Caco-2 (cell line): ENCODE data around the gene RPS6KA2. TPM values are rescaled to one million over a fixed set of nuclear protein-coding genes. Genes with fewer than 3 reads are reported as not detected.
"Not testable (repeated sequence)": the region's sequence is repeated elsewhere in the genome, so short reads cannot be mapped to it uniquely, and the experiment has no call there.

ENCODE experiments used
- BruUV-seq: library from RNA; stranded (reverse); fragments of 400-500 nt; replicated peaks from 2 replicates; lab custom pipeline; 2021; lab: Mats Ljungman, UMichigan
- CTCF ChIA-PET: fragments of 300-600 bp; sonication (Branson Sonifier 250); formaldehyde crosslinking; loops from one replicate; lab custom pipeline; 2022; ENCODE audit warnings: antibody characterized with exemption; lab: Charles Lee
- POLR2A ChIA-PET: fragments of 300-600 bp; sonication (Branson Sonifier 250); formaldehyde crosslinking; loops from one replicate; lab custom pipeline; 2022; ENCODE audit warnings: antibody characterized with exemption; lab: Charles Lee
- DNase-seq, 2 experiments: peaks; one replicate each; pipeline versions ENCODE4 v3.0.0 to v3.0.0-alpha.2; 2020 to 2022
- H3K27me3 ChIP-seq: replicated peaks from 2 replicates; pipeline ENCODE4 v1.6.0; 2011; ENCODE audit warnings: low read length; ENCODE audit not compliant: control insufficient read depth, insufficient read depth
- H3K36me3 ChIP-seq: 2 replicates; pipeline ENCODE4 v1.5.1; 2011; ENCODE audit warnings: low read length; ENCODE audit not compliant: control insufficient read depth, insufficient read depth
- H3K4me1 ChIP-seq: fragments of 250-450 bp; sonication (Bioruptor Pico); 2 replicates; pipeline ENCODE4 v1.5.1; 2020; ENCODE audit warnings: mild to moderate bottlenecking
- H3K4me3 ChIP-seq: 2 replicates; pipeline ENCODE4 v1.5.1; 2011; ENCODE audit warnings: low read depth, mild to moderate bottlenecking, control low read depth, low read length
- H3K9me3 ChIP-seq: fragments of 250-450 bp; sonication (Bioruptor Pico); 2 replicates; pipeline ENCODE4 v1.5.1; 2020; ENCODE audit warnings: mild to moderate bottlenecking, moderate library complexity
- H3K27ac Mint-ChIP-seq: one replicate; pipeline ENCODE4 v1.8.0; 2022; ENCODE audit warnings: mixed read lengths; ENCODE audit not compliant: unreplicated experiment
- H3K27me3 Mint-ChIP-seq: one replicate; pipeline ENCODE4 v1.8.0; 2022; ENCODE audit warnings: mixed read lengths; ENCODE audit not compliant: insufficient read depth, unreplicated experiment
- H3K36me3 Mint-ChIP-seq: one replicate; pipeline ENCODE4 v1.8.0; 2022; ENCODE audit warnings: mild to moderate bottlenecking, mixed read lengths; ENCODE audit not compliant: insufficient read depth, unreplicated experiment
- H3K4me1 Mint-ChIP-seq: one replicate; pipeline ENCODE4 v1.8.0; 2022; ENCODE audit warnings: low read depth, mixed read lengths; ENCODE audit not compliant: unreplicated experiment
- H3K4me3 Mint-ChIP-seq: one replicate; pipeline ENCODE4 v1.8.0; 2022; ENCODE audit warnings: mild to moderate bottlenecking, moderate library complexity, mixed read lengths; ENCODE audit not compliant: unreplicated experiment
- H3K9me3 Mint-ChIP-seq: one replicate; pipeline ENCODE4 v1.8.0; 2022; ENCODE audit warnings: mixed read lengths; ENCODE audit not compliant: unreplicated experiment
- CTCF ChIP-seq, 2 experiments: fragments of 200-600 bp in 1 of 2; IDR thresholded peaks; 1 replicate in 1 of 2; 2 replicates in 1 of 2; pipeline versions ENCODE4 v1.5.1 to v1.8.0; 2011 to 2022; ENCODE audit warnings: antibody characterized with exemption in 1 of 2, control low read depth in 1 of 2, inconsistent platforms in 1 of 2, low read depth in 1 of 2, low read length in 1 of 2, mild to moderate bottlenecking in 1 of 2, moderate library complexity in 1 of 2; ENCODE audit not compliant: insufficient read depth in 1 of 2, severe bottlenecking in 1 of 2, unreplicated experiment in 1 of 2
- intact Hi-C: fragments of 100-400 bp; cut with micrococcal nuclease; formaldehyde crosslinking; loops from one replicate; pipeline ENCODE4 v1.10.0; 2022; ENCODE audit not compliant: unreplicated experiment
- total RNA-seq: library from RNA; stranded (reverse); gene quantifications from 2 replicates; pipeline ENCODE4 v1.2.3, GENCODE V29; 2022

The RPS6KA2 gene
- total RNA-seq, 1 experiment from 2014 or later, result 5.6 TPM

- BruUV-seq, result no TSS peak
- POLR2A ChIA-PET, result no interaction called here
- H3K36me3 Mint-ChIP-seq, result no peaks in the 10 kb centered on the region
Measured at GRCh38 chr6:166539543-166539942, 87.5 kb downstream of the RPS6KA2 start.

GRCh38 chr6:166539011-166539385 lies 88.1 kb downstream of the RPS6KA2 start:
- H3K36me3 Mint-ChIP-seq, H3K4me3 ChIP-seq, H3K27ac Mint-ChIP-seq, H3K4me1 Mint-ChIP-seq, DNase-seq, H3K9me3 ChIP-seq, H3K4me1 ChIP-seq, BruUV-seq, CTCF ChIA-PET, intact Hi-C loops, POLR2A ChIA-PET, H3K36me3 ChIP-seq, H3K4me3 Mint-ChIP-seq, H3K27me3 ChIP-seq, H3K9me3 Mint-ChIP-seq: not testable (repeated sequence)
- peaks cover 25% of the 10 kb centered on the region for H3K27me3 Mint-ChIP-seq

More at GRCh38 chr6:166539543-166539942, 87.5 kb downstream of the RPS6KA2 start:
- Histone ChIP-seq H3K27me3 (no peaks in the 10 kb centered on the region; the same call in 1 of the 2 replicates), H3K4me3 (no peak overlapping the region), H3K4me1 (0 out of 2 replicates have a peak, but pooled peaks cover 7% of the 10 kb centered on the region), H3K36me3 (no peaks in the 10 kb centered on the region), H3K9me3 (no peaks in the 10 kb centered on the region)
- peaks cover 9% of the 10 kb centered on the region for H3K4me1 Mint-ChIP-seq
- peaks cover 25% of the 10 kb centered on the region for H3K27me3 Mint-ChIP-seq
- no peak overlapping the region for H3K27ac Mint-ChIP-seq
- no peak for TF ChIP-seq CTCF (IDR thresholded peaks at IDR 0.05; ENCODE audit: insufficient read depth in 1 of 2, low read depth in 1 of 2, low read length in 1 of 2, severe bottlenecking in 1 of 2, unreplicated experiment in 1 of 2)
- intact Hi-C loops, result no loop called here
- DNase-seq, result no peak
- H3K4me3 Mint-ChIP-seq, result no peak overlapping the region
- H3K9me3 Mint-ChIP-seq, result no peaks in the 10 kb centered on the region
- CTCF ChIA-PET, result no interaction called here

- peaks cover 9% of the 10 kb centered on the region for H3K4me1 Mint-ChIP-seq
- peaks cover 23% of the 10 kb centered on the region for H3K27me3 Mint-ChIP-seq
- no peak overlapping the region for H3K4me3 Mint-ChIP-seq
- no peaks in the 10 kb centered on the region for H3K36me3 Mint-ChIP-seq
- no peak overlapping the region for H3K27ac Mint-ChIP-seq
- Histone ChIP-seq H3K4me1 (0 out of 2 replicates have a peak, but pooled peaks cover 7% of the 10 kb centered on the region), H3K9me3 (no peaks in the 10 kb centered on the region), H3K36me3 (no peaks in the 10 kb centered on the region), H3K27me3 (no peaks in the 10 kb centered on the region; the same call in 1 of the 2 replicates), H3K4me3 (no peak overlapping the region)
- CTCF ChIA-PET, result no interaction called here
- no peak for DNase-seq
- BruUV-seq, result no TSS peak
- intact Hi-C loops, result no loop called here
- POLR2A ChIA-PET, result no interaction called here
- H3K9me3 Mint-ChIP-seq, result no peaks in the 10 kb centered on the region
- TF ChIP-seq CTCF (IDR thresholded peaks at IDR 0.05; ENCODE audit: insufficient read depth in 1 of 2, low read depth in 1 of 2, low read length in 1 of 2, severe bottlenecking in 1 of 2, unreplicated experiment in 1 of 2), result no peak
Measured at GRCh38 chr6:166538297-166539010, 88.6 kb downstream of the RPS6KA2 start.
